C4-2B (cell line): ENCODE measurements around the gene LCTL.

Experiments used
- CTCF ChIP-seq: fragments of 450-650 bp; conservative IDR thresholded peaks from 2 replicates; pipeline ENCODE4 v1.5.1; 2017; ENCODE audit warnings: mild to moderate bottlenecking
- ZFX ChIP-seq: fragments of 450-650 bp; IDR thresholded peaks from 2 replicates; pipeline ENCODE4 v1.6.1; 2017

DNA sequence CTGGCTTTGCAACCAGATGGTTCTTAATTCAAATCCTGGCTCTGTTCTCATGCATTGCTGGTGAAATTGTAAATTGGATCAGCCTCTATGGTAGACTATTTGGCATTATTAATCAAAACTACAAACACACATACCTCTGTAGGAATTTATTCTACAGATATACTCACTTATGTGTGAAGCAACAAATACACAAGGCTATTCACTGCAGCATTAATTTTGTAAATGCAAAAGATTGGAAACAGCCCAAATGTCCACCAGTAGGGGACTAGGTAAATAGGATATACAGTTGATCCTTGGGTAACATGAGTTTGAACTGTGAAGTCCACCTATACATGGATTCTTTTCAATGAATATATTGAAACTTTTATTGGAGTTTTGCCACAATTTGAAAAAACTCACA lies 29.5 kb upstream of the LCTL start:
- TF ChIP-seq CTCF (no peak), ZFX (no peak)
